HG03432 (cell line): Measurements from ENCODE around the gene MEI1.

Experiments used
- ATAC-seq: cut with Tn5 transposase; IDR thresholded peaks from one replicate; pipeline ENCODE4 v1.9.1; 2021; ENCODE audit warnings: mild to moderate bottlenecking, moderate library complexity; ENCODE audit not compliant: unreplicated experiment

Gene MEI1

GRCh38 chr22:41781507-41781906 lies 82.2 kb downstream of the MEI1 start:
- ATAC-seq, result peak; percentile 14

DNA sequence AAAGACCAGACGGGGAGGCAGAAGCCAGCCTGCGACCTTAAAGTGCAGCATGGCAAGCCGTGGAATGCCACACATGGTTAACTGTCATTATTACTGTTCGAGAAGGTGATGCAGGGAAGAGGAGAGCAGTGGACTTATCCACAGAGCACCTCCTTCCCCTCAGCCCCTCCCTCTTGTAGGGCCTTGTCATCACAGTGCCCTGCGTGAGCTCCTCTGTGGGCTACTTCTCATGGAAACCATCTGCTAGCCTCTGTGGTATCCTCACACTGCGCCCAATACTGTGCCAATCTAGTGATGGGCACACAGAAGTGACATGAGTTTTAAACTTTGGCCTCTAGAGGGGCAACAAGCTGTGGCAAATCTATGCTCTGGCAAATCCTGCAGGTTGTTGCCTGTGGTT lies 83.0 kb downstream of the MEI1 start:
- no peak for ATAC-seq

- no peak for ATAC-seq
Observed at GRCh38 chr22:41782751-41783150, 83.4 kb downstream of the MEI1 start.

DNA sequence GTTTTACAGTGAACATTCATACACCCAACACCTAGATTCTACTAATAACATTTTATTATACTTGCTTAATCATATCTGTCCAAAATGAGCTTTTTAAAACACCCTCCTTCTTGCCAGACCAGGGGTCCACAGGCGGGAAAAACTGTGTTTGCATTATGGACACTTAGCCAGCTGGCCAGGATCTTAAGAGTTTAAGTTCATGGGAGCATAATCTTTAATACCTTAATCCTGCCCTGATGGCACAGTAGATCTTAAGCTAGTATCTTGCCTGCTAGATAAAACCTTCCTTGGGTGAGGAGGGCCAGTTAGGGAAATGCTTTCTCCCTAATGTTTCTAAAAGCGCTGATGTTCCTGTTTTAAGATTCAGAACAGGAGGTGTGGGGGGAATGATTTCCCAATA lies 88.0 kb downstream of the MEI1 start:
- no peak for ATAC-seq

DNA sequence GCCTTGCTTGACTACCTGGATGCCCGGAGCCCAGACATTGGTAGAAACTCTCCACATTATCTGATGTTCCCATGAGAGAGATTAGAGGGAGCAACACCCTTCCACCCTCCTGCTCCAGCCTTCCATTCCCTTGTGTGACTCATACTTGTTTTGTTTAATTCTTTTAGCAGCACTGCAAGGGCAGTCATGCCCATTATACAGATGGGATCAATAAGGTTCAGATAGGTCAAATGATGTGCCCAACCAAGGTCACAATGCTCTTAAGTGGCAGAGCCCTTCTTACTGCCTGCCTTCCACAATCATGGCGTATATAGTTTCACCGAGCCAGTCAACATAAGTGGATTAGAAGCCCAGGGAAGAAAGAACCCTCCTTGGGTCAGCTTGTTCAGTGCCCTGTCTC lies 94.6 kb downstream of the MEI1 start:
- no peak for ATAC-seq

DNA sequence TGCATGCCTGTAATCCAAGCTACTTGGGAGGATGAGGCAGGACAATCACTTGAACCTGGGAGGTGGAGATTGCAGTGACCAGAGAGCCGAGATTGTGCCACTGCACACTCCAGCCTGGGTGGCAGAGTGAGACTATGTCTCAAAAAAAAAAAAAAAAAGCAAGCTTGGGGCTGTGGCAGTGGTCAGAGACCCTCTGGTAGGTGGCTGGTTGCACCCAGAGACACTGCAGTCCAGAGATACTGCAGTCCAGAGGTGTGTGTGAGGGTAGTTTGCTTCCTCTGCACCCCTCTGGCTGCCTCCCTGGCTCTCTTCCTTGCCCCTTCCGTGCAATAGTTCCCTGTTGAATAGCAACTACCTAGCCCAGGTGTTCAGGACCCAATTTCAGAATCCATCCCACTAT lies 99.4 kb downstream of the MEI1 start:
- ATAC-seq, result no peak

- ATAC-seq, result peak; percentile 24
Observed at GRCh38 chr22:41799486-41800347, 100.4 kb downstream of the MEI1 start.

DNA sequence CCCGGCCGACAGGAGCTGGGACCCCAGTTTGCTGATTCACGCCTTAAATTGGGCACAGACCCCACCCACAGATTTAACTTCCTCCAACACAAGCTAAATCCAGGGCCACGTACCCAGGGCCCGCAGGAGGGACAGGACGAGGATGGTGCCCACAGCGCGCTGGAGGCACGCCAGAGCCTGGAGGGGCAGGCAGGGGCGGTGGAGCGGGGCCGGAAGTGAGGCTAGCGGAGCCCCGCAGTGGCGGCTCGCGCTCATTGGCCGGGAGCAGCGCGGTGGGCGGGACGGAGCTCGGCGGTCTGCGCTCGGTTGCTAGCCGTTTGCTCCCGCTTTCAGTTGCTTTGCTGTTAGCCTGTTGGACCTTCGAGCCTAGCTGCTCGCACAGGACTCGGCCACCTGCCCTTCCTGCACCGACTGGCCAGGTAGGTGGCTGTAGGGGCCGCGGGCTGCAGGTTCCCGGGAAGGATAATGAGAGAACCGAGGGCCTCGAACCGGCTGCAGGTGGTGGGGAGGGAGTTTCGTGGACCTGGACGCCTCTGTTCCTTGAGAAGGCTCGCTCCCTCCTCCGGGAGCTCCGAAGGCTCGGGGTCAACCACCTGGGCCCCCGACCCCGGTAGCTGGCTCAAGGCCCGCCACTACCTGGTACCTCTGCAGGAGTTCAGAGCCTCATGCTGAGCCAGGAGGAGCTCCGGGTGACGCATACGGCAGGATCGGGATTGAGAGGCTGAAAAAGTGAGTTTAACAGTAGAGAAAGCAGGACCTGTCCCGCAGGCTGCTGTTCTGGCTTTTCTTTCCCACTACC lies 101.2 kb downstream of the MEI1 start, which contains the start of gene CCDC134:
TSS of gene CCDC134 (plus strand) at position 332 of the 799 bp plus-strand sequence. CDS start 8,212 bp downstream, outside the sequence.
- ATAC-seq, result peak; percentile 94

GRCh38 chr22:41801147-41801819 lies 102.0 kb downstream of the MEI1 start:
- no peak for ATAC-seq

- no peak for ATAC-seq
Observed at GRCh38 chr22:41801886-41802285, 102.6 kb downstream of the MEI1 start.

- no peak for ATAC-seq
Observed at GRCh38 chr22:41805639-41806038, 106.3 kb downstream of the MEI1 start.

DNA sequence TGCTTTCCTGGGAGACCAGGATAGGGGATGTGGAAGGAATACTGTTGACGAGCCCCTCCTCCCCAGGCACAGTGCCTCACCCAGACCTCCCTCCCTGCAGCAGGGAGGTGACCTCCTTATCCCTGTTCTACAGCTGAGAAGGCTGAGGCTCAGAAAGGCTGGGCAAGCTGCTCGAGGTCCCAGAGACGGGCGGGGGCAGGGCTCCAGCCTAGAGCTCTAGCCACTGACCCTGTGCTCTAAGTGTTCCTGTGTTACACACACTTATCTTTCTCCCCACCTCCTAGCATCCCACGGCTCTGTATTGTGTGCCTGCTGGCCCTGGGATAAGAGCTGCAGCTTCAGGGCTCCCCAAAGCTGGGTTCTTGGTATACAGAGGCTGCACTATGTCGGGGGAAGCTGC lies 109.1 kb downstream of the MEI1 start:
- ATAC-seq, result no peak

GRCh38 chr22:41810022-41810421 lies 110.7 kb downstream of the MEI1 start:
- no peak for ATAC-seq

DNA sequence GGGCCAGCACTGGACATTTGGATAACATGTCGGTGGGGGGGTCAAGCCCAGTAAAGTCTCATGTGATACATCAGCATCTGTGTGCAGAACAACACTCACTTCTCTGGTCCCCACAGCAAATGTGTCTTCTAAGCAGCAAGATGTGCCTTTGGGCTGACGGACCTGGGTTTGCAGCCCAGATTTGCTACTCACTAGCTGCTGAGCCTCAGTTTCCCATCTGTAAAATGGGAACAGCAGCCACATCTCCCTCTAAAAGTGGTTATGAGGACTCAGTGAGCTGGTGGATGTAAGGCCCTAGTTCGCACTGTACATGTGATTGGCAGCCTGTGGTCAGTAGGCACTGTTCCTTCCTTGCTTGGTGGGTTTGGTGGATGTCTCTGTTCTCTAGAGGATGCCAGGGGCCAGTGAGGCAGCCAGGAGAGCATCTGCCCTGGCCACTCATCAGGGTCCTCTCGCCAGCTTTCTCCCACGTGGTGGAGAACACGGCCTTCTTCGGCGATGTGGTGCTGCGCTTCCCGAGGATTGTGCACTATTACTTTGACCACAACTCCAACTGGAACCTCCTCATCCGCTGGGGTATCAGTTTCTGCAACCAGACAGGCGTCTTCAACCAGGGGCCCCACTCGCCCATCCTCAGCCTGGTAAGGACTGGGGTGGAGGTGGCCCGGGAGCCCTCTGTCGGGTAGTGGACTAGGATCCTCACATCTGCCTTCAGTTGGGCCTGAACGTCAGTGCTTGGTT lies 113.7 kb downstream of the MEI1 start:
- no peak for ATAC-seq

GRCh38 chr22:41813726-41814410 lies 114.6 kb downstream of the MEI1 start:
- no peak for ATAC-seq

DNA sequence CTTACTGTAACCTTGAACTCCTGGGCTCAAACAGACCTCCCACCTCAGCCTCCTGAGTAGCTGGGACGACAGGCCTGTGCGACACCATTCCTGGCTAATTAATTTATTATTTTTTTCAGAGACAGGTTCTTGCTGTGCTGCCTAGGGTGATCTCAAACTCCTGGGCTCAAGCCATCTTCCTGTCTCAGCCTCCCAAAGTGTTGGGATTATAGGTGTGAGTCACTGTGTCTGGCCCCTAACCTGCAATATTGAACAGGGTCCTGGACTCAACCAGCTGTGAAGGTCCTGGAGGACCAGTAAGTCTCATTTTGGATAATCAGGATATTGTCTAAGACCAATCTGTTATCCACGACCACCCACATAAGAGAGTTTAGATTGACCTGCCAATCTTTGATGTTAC lies 116.4 kb downstream of the MEI1 start:
- no peak for ATAC-seq

- ATAC-seq, result no peak
Observed at GRCh38 chr22:41816241-41816640, 116.9 kb downstream of the MEI1 start.

DNA sequence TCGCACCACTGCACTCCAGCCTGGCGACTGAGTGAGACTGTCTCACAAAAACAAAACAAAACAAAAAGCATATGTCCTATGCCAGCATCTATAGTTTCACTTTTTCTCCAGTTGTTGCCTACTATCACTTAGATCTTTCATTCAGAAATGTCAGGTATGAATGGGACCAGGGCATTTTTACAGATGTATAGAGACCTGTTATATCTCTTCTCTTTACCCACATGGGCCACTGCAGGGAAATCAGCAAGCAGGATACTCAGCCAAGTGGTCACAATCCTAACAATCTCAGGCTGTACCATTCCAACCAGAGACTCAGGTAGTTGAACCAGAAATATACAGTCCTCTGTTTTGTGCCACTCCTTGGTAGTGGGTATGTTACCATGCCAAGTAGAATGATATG lies 117.6 kb downstream of the MEI1 start:
- no peak for ATAC-seq

DNA sequence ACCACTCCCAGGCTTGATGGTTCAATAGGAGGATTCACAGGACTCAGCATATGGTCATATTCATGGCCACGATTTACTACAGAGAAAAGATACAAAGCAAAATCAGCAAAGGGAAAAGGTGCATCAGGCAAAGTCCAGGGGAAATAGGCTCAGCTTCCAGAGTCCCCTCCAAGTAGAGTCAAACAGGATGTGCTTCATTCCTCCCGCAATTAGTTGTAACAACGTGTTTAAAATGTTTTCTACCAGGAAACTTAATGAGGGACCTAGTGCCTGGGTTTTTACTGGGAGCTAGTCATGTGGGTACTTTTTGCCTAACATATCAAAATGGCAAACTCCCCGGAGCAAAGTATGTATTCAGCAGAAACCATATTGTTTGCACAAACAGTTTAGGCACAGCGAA lies 118.7 kb downstream of the MEI1 start:
- no peak for ATAC-seq

- ATAC-seq, result no peak
Observed at GRCh38 chr22:41818596-41818995, 119.3 kb downstream of the MEI1 start.
